GM20000 (cell line): ENCODE results near the gene CENPC.

Source experiments
- DNase-seq: peaks from one replicate; pipeline ENCODE4 v3.0.0; 2012; ENCODE audit warnings: low spot score
- TF ChIP-seq, protein P1 (sequence below): IDR thresholded peaks from 2 replicates; pipeline ENCODE4 v1.5.1; 2012; ENCODE audit warnings: mild to moderate bottlenecking, control low read depth; ENCODE audit errors: extremely low read depth, missing control alignments

CENPC gene, protein sequence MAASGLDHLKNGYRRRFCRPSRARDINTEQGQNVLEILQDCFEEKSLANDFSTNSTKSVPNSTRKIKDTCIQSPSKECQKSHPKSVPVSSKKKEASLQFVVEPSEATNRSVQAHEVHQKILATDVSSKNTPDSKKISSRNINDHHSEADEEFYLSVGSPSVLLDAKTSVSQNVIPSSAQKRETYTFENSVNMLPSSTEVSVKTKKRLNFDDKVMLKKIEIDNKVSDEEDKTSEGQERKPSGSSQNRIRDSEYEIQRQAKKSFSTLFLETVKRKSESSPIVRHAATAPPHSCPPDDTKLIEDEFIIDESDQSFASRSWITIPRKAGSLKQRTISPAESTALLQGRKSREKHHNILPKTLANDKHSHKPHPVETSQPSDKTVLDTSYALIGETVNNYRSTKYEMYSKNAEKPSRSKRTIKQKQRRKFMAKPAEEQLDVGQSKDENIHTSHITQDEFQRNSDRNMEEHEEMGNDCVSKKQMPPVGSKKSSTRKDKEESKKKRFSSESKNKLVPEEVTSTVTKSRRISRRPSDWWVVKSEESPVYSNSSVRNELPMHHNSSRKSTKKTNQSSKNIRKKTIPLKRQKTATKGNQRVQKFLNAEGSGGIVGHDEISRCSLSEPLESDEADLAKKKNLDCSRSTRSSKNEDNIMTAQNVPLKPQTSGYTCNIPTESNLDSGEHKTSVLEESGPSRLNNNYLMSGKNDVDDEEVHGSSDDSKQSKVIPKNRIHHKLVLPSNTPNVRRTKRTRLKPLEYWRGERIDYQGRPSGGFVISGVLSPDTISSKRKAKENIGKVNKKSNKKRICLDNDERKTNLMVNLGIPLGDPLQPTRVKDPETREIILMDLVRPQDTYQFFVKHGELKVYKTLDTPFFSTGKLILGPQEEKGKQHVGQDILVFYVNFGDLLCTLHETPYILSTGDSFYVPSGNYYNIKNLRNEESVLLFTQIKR

DNA sequence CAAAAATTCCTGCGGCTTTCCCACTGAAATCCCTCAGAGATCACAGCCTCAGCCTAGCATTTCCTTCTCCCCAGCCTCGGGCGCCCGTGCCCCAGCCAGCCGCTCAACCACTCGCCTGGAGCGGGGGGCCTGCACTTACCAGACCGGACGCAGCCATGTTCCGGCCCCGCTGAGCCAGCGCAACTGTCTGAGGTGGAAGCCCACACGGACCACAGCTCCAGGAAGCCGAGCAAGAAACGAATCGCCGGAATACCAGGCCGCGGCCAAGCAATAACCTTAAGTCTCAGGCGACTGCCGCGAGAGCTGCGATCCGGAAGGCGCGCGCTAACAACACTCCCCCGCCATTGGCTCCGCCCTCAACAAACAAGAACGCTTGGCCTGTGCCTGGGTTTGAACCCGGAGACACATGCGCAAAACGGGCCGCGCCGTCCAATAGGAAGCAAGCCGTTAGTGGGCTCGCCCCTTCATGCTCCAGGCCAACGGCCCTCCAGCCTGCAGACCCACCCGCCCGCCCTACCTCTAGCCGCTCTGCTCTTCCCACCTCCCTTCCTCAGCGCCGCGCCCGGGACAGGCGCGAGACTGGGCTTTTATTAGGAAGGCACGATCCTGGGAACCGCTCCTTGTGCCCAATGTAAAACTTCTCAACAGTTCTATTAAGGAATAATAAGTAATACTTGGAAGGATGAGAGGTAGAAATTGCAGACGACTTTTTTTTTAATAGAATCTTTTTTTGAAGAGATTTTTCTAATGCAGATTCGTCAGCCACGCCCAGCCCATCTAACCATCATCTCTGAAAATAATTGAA lies at the start of gene CENPC:
TSS of gene CENPC (minus strand) at position 305 of the 805 bp plus-strand sequence. CDS start at position 157, 148 bp downstream.
- peak; percentile 87 for DNase-seq
- TF ChIP-seq, protein P1, sequence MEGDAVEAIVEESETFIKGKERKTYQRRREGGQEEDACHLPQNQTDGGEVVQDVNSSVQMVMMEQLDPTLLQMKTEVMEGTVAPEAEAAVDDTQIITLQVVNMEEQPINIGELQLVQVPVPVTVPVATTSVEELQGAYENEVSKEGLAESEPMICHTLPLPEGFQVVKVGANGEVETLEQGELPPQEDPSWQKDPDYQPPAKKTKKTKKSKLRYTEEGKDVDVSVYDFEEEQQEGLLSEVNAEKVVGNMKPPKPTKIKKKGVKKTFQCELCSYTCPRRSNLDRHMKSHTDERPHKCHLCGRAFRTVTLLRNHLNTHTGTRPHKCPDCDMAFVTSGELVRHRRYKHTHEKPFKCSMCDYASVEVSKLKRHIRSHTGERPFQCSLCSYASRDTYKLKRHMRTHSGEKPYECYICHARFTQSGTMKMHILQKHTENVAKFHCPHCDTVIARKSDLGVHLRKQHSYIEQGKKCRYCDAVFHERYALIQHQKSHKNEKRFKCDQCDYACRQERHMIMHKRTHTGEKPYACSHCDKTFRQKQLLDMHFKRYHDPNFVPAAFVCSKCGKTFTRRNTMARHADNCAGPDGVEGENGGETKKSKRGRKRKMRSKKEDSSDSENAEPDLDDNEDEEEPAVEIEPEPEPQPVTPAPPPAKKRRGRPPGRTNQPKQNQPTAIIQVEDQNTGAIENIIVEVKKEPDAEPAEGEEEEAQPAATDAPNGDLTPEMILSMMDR: no peak

DNA sequence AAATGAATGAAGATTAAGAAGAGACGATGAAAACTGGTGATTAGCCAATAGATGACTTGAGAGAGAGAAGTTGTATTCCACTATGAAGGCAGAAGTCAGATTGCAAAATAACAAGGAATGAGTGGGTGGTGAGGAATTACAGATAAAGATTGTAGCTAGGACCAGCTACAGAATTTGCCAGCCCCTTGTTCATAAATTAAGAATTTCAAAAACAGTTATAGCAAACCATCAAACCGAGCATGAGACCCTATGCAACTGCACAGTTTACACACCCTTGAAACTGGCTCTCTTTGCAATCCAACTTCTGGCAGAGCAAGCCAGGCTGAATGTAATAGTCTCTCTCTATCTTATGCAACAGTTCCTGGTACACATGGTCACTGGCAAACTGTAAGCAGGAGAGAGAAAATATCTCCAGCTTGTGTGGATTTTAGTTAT lies 48.5 kb upstream of the CENPC start:
- DNase-seq: no peak
- TF ChIP-seq, protein P1: no peak

DNA sequence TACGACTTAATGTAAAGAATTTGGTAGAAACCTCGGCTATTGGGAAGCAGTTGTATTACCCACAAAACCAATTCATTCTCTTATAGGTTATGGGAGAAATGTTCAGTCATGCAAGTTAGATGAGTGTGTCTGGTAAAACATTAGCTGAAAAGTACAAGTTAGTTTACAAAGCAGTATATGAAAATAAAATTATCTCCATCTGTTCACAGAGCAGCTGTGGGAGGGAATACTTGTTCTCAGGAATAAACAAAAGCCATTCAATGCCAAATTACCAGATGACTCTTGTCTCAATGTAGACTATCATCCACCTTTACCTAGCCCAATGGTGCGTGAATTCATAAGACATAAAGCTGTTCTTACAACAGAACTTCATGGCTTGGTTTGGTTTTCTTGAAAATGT lies 41.9 kb upstream of the CENPC start:
- TF ChIP-seq, protein P1: no peak
- DNase-seq: no peak

DNA sequence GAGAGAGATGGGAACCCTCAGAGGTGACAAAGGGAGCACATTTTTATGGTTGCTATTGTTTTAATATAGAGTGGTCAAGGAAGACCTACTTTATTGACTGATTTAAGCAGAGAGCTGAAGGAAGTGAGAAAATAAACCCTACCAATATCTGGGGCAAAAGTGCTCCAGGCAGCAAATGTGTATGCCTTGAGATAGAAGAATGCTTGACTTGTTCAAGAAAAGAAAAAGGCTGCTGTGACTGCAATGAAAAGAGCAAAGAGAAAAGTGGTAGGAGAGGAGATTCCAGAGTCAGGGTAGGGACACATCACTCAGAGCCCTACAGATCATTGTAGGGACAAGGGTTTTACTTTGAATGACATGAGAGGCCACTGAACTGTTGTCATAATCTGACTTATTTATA lies 39.2 kb upstream of the CENPC start:
- no peak for DNase-seq
- TF ChIP-seq, protein P1: no peak

DNA sequence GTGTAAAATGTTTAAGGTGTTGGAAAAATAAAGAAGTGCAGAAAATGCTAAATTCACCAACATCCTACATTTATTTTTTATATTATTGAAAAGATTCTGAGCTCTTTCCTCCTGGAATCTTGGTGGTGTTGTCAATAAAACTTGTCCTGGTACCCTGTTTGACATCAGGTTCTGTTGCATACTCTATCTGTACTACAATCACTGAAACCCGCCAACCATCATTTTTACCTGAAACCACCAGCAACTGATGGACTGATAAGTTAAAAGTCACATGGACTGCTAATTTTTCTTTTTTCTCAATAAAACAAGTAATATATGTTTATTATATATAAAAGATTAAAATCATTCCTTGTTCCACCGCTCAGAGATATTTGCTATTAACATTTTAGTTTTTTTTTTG lies 36.6 kb upstream of the CENPC start:
- DNase-seq: no peak
- TF ChIP-seq, protein P1: no peak

DNA sequence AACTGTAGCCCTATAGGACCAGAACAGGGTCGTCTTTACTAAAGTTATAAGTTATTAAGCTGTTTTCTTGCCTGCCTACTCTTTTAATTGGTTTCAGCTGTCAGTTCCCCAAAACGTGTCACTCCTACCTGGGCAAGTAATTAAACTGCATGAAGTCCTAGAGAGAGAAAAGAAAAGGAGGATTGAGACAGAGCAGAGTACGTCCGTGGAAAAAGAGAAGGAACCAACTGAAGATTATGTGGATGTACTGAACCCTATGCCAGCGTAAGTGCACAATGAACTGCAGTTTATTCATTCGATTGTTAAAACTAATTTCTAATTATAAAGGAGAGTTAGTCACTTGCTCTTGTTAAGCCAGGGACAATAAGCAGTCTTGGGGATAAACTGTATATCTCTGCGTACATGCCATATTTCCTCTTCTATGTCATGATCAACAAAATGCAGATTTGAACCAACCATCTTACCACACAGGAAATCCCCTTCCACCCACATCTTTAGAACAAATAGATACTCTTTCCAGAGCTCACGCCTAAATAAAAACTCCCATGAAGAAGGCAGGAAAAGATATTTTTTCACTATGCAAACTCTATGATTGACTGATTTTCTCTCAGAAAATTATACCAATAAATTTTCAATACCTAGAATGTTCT lies 36.0 kb upstream of the CENPC start:
- peak; percentile 25 for DNase-seq
- TF ChIP-seq, protein P1: no peak
